Esophagus squamous epithelium (tissue), 5 donors: Measurements from ENCODE around the gene ZNF184. TPM values are rescaled to one million over a fixed set of nuclear protein-coding genes. Genes with fewer than 3 reads are reported as not detected.

Experiments used
- DNase-seq: peaks from one replicate; lab custom pipeline; 2025; lab: John Stamatoyannopoulos, UW
- H3K27ac ChIP-seq, 4 donors: fragments of 200-600 bp; sonication (generic); one replicate each; pipeline ENCODE4 v1.5.1; 2016 to 2019; ENCODE audit warnings: mild to moderate bottlenecking in 1 of 4
- H3K27me3 ChIP-seq, 4 donors: fragments of 200-600 bp; sonication (generic); 1 replicate in 3 of 4; 2 replicates in 1 of 4; pipeline versions ENCODE4 v1.5.1 to v1.6.0; 2017 to 2021; ENCODE audit warnings: antibody characterized with exemption in 1 of 4
- H3K36me3 ChIP-seq, 3 donors: fragments of 200-600 bp; sonication (generic); one replicate each; pipeline ENCODE4 v1.5.1; 2016 to 2019
- H3K4me1 ChIP-seq, 3 donors: fragments of 200-600 bp; sonication (generic); one replicate each; pipeline ENCODE4 v1.5.1; 2017 to 2019
- H3K4me3 ChIP-seq, 4 donors: fragments of 200-600 bp; sonication (generic); 1 replicate in 3 of 4; 2 replicates in 1 of 4; pipeline ENCODE4 v1.5.1; 2016 to 2019; ENCODE audit warnings: mild to moderate bottlenecking in 2 of 4, moderate library complexity in 1 of 4
- H3K9me3 ChIP-seq, 3 donors: fragments of 200-600 bp; sonication (generic); one replicate each; pipeline ENCODE4 v1.5.1; 2016 to 2019
- POLR2A ChIP-seq, 4 donors: fragments of 450-650 bp; IDR thresholded peaks; one replicate each; pipeline ENCODE4 v1.6.1; 2017; ENCODE audit warnings: antibody characterized with exemption in 4 of 4, mild to moderate bottlenecking in 4 of 4, moderate library complexity in 3 of 4
- WGBS, 2 donors: methylation state at CpG; one replicate each; pipeline ENCODE4 v1.1.5; 2018; 5-methylcytosine and 5-hydroxymethylcytosine counted together
- intact Hi-C: fragments of 100-400 bp; cut with DNase I; formaldehyde crosslinking; loops from one replicate; pipeline ENCODE4 v1.15.0; 2022
- total RNA-seq, 4 donors: library from RNA; depleted of rRNA; stranded (reverse); fragments of >200 nt; gene quantifications; one replicate each; pipeline ENCODE4 v1.1.0, GENCODE V29; 2016
- TF ChIP-seq, protein P1 (sequence below), 6 experiments: fragments of 450-650 bp in 4 of 6; fragments of 200-600 bp in 2 of 6; sonication (generic) in 2 of 6; IDR thresholded peaks; one replicate each; pipeline ENCODE4 v1.5.1; 2016 to 2019; ENCODE audit warnings: antibody characterized with exemption in 6 of 6, mild to moderate bottlenecking in 4 of 6, moderate library complexity in 4 of 6
- donor health status: DM: yes; HTN: yes; CAD: no.

The ZNF184 gene
- total RNA-seq, 4 donors from 2014 or later: 3.9 to 4.9 (median 4.3) TPM

DNA sequence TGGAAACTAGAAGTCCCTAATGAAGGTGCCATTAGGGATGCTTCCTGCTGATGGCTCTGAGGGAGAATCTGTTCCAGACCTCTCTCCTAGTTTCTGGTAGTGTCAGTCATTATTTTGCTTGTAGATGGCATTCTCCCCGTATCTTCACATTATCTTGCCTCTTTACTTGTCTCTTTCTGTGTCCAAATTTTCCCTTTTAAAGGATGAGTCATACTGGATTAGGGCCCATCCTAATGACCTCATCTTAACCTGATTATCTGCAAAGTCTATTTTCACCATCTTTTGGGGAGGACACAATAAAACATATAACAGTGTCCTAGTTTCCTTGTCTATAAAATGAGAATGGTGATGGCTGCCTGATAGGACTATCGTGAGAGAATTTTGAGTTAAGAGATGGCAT, 57.0 kb downstream of the ZNF184 start:
- Histone ChIP-seq H3K36me3 (no peaks in the 10 kb centered on the region), H3K4me1 (no peaks in the 10 kb centered on the region), H3K27ac (no peak overlapping the region), H3K27me3 (no peaks in the 10 kb centered on the region), H3K4me3 (no peak overlapping the region), H3K9me3 (no peaks in the 10 kb centered on the region)
- no peak for DNase-seq
- no peak for TF ChIP-seq POLR2A (IDR thresholded peaks at IDR 0.05)
- TF ChIP-seq, protein P1, sequence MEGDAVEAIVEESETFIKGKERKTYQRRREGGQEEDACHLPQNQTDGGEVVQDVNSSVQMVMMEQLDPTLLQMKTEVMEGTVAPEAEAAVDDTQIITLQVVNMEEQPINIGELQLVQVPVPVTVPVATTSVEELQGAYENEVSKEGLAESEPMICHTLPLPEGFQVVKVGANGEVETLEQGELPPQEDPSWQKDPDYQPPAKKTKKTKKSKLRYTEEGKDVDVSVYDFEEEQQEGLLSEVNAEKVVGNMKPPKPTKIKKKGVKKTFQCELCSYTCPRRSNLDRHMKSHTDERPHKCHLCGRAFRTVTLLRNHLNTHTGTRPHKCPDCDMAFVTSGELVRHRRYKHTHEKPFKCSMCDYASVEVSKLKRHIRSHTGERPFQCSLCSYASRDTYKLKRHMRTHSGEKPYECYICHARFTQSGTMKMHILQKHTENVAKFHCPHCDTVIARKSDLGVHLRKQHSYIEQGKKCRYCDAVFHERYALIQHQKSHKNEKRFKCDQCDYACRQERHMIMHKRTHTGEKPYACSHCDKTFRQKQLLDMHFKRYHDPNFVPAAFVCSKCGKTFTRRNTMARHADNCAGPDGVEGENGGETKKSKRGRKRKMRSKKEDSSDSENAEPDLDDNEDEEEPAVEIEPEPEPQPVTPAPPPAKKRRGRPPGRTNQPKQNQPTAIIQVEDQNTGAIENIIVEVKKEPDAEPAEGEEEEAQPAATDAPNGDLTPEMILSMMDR (IDR thresholded peaks at IDR 0.05): no peak
- intact Hi-C loops: no loop called here
- 68 to 79% methylated on average over 2 of the region's 2 CpGs for WGBS, 2 donors

DNA sequence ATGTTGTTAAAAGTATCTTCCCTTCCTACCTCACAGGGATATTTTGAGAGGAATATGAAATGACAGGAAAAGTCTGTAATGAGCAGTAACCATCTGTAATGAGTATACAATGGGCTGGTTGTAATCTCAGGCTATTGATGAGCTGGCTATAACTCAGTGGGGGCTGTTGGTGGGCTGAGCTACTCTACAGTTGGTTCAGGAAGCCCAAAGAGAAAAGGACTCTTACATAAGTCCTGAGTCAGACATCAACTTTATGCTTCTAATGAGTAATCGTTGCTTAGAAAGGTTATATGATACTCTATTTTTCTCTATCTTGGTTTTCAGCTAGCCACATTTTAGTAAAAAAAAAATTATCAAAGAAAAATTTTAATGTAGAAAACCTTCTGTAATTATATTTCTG, 57.9 kb downstream of the ZNF184 start:
- Histone ChIP-seq H3K36me3 (no peaks in the 10 kb centered on the region), H3K4me1 (no peaks in the 10 kb centered on the region), H3K27me3 (no peaks in the 10 kb centered on the region), H3K27ac (no peak overlapping the region), H3K4me3 (no peak overlapping the region), H3K9me3 (no peaks in the 10 kb centered on the region)
- intact Hi-C loops: no loop called here
- 74 to 100% methylated on average over 1 of the region's 1 CpG for WGBS, 2 donors
- TF ChIP-seq POLR2A (IDR thresholded peaks at IDR 0.05): no peak
- TF ChIP-seq, protein P1 (IDR thresholded peaks at IDR 0.05): no peak
- no peak for DNase-seq

DNA sequence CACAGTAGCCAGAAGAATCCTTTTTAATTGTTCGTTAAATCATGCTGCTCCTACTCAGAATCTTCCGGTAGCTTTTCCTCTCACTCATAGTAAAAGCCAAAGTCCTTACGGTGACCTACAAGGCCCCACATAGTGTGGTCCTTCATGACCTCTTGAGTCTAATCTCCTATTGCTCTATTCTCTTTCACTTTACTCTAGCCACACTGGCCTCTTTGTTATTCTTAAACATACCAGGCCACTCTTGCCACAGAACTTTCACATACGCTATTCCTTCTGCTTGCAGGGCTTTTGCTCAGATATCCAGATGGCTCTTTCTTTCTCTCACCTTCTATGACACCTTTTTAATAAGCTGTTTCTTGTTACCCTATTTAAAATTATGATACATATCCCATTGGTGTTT, 58.6 kb downstream of the ZNF184 start:
- no peak for DNase-seq

DNA sequence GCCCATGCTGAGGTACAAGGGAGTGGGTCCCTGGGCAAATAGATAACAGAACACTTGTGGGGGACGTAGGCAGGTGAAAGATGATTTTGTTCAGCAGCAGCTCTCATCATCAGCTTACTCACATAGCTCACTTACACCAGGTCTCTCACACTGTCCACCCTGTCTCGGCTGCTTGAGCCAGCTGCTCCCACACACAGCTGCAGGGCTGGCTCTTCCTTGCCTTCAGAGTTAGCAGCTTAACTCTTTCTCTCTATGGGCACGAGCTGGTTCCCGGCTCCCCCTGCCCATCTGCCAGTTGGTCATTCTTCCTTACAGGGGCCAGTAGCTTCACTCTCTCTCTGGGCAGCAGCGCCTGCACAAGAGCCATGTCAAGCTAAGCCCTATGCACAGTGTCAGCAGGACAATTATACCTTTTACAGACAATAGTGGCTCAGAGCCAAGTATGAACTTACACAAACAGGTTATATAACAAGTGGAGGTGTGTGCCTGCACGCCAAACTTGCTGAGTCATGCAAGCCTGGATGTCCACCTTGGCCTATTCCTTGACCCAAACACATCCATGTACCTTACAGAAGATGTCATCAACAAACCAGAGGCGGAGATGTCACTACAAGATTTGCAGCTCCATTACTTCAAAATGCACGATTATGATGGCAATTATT, 65.6 kb downstream of the ZNF184 start:
- H3K4me3 ChIP-seq: no peak overlapping the region
- WGBS, 2 donors: 44 to 69% methylated on average over 5 to 8 of the region's 8 CpGs
- H3K9me3 ChIP-seq: peaks cover 0 to 6% (median 3%) of the 10 kb centered on the region in 3 donors
- TF ChIP-seq POLR2A (IDR thresholded peaks at IDR 0.05): no peak
- TF ChIP-seq, protein P1 (IDR thresholded peaks at IDR 0.05): no peak
- no peaks in the 10 kb centered on the region for H3K36me3 ChIP-seq
- no peak for DNase-seq
- intact Hi-C loops: no loop called here
- no peak overlapping the region for H3K27ac ChIP-seq
- H3K27me3 ChIP-seq: no peaks in the 10 kb centered on the region
- no peaks in the 10 kb centered on the region for H3K4me1 ChIP-seq

More for the DNA sequence above, 58.6 kb downstream of the ZNF184 start:
- no peaks in the 10 kb centered on the region for H3K9me3 ChIP-seq
- 82 to 84% methylated on average over 4 of the region's 4 CpGs for WGBS, 2 donors
- intact Hi-C loops: no loop called here
- no peak for TF ChIP-seq POLR2A (IDR thresholded peaks at IDR 0.05)
- TF ChIP-seq, protein P1 (IDR thresholded peaks at IDR 0.05): no peak
- H3K27ac ChIP-seq: no peak overlapping the region
- no peaks in the 10 kb centered on the region for H3K27me3 ChIP-seq
- no peaks in the 10 kb centered on the region for H3K36me3 ChIP-seq
- no peak overlapping the region for H3K4me3 ChIP-seq
- no peaks in the 10 kb centered on the region for H3K4me1 ChIP-seq

DNA sequence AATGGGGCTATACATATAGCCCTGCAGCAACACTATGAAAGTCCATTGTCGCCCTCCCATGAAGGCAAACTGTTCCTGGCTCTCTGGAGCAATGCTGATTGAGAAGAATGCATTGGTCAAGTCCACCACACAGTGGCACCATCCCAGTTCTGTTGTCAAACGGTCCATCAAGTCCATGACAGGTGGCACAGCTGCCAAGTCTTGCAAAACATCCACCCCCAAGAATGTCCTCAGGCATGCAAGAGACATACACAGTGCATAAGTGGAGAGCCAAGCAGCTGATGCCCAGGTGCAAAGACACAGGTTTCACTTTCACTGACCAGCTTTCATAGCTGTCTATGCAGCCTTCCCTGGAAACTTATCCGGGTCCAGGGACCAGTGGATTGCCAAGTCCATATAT, 66.8 kb downstream of the ZNF184 start:
- 73 to 77% methylated on average over 2 to 3 of the region's 3 CpGs for WGBS, 2 donors
- Histone ChIP-seq H3K27me3 (no peaks in the 10 kb centered on the region), H3K36me3 (peaks cover 0 to 7% (median 0%) of the 10 kb centered on the region in 3 donors), H3K4me1 (no peaks in the 10 kb centered on the region), H3K4me3 (no peak overlapping the region), H3K9me3 (peaks cover 0 to 15% (median 14%) of the 10 kb centered on the region in 3 donors), H3K27ac (no peak overlapping the region)
- no peak for TF ChIP-seq POLR2A (IDR thresholded peaks at IDR 0.05)
- intact Hi-C loops: no loop called here
- no peak for DNase-seq
